Stimulated activated CD4-positive, alpha-beta T cell treated with anti-CD3 and anti-CD28 coated beads, Interleukin-4, amount 100 ng/mL, for 1 hour (primary cell): Measurements from ENCODE around the gene PPP1R3G.
"Not testable (repeated sequence)": the region's sequence is repeated elsewhere in the genome, so short reads cannot be mapped to it uniquely, and the experiment has no call there.

Source experiments
- DNase-seq: peaks from one replicate; pipeline ENCODE4 v3.0.0-alpha.2; 2020

The PPP1R3G gene

DNA sequence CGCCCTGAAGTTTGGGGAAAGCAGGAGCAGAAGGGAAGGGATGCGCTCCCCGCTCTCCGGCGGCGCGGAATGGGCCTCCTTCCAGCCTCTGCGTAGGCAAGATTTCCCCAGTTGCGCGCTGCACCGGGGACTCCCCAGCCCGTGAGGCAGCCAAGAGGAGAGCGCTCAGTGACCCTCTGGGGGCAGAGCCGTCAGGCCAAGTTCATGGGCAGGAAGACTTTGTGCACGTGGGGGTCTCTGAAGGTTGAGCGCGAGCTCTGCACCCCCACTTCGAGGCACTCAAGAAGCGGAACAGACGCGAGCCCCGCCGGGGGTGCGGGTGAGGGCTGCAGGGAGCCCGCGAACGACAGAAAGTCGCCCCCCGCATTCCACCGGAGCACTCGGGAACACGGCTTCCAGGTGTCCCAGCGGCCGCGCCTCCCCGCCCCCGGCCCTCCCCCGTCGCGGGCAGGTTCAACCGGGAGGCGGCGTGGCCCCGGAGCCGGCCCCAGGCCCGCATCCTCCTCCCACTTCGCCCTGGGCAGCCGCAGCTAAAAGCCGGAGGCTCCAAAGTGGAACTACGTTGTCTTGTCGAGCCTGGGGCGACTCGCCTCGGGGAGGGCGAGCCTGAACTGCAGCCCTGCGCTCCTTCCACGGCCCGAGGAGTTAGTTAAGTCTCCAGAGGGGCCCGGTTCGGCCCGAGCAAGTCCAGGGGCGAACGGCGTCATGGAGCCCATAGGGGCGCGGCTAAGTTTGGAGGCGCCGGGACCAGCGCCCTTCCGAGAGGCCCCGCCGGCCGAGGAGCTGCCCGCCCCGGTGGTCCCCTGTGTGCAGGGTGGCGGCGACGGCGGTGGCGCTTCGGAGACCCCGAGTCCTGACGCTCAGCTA is at the start of gene PPP1R3G:
PPP1R3G (plus strand) TSS at position 561 of the 867 bp plus-strand sequence; CDS start at position 706, 145 bp downstream.
- DNase-seq, result no peak

DNA sequence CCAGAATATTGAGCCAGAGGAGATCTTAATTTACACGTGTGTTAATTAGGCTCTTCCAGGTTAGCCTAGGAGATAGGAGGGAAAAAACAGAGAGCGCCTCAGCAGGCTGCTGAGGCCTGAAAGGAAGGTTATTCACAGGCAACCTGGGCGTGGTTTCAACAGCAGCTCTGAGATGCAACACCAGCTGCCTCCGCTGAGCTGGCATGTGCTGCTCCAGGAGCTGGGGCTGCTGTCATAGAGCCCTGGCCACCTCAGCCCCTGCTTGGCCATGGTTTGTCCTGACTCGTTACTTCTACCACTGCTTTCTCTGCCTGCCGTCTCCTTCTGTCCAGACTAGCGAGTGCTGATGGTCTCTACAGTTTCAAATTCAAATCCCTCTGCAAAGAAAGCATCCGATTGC is 48.9 kb upstream of the PPP1R3G start:
- no peak for DNase-seq

DNA sequence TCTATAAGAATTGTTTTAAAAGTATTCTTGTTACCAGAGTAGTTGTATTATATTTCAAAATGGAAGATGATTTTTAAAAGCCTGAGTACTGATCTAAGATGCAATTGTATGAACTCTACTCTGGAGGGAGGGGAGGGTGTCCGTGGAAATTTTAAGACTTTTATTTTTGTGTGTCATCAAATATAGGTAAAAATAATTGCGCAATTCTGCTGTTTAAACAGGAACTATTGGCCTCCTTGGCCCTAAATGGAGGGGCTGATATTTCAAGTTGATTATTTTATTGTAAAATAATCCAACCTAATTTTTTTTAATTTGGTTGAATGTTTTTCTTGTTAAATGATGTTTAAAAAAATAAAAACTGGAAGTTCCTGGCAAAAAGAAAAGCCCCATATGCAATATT is 43.2 kb upstream of the PPP1R3G start:
- no peak for DNase-seq

DNA sequence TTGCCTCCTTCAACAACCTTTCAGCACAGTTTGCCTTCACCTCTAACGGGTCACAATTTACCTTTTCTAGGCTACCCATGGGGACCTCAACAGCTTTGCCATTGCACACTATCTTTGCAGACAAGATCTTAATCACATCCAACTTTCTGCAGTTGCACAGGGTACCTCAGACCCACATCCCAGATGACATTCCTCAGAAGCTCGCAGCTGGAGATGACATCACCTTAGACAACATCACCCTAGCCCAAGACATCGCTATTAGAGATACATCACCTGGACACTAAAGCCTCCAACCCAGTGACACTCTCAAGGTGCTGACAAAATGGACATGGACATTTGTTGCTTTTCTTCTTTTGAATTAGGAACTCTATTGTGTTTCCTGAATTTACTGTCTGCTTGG is 42.7 kb upstream of the PPP1R3G start:
- no peak for DNase-seq

DNA sequence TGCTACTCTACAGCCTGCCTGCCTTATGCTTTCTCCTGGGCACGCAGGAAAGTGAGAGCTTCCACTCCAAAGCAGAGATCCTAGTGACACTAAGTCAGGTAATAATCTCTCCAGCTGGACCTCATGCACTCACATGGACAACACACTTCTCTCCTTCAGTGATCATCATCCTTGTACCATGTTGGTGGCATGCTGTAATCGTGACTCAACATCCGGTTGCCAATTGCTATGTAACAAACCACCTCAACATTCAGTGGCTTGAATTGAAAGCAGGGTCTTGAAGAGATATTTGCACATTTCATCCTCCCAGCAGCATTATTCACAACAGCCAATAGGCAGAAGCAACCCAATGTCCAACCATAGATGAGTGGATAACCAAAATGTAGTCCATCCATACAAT is 40.3 kb upstream of the PPP1R3G start:
- DNase-seq, result no peak

DNA sequence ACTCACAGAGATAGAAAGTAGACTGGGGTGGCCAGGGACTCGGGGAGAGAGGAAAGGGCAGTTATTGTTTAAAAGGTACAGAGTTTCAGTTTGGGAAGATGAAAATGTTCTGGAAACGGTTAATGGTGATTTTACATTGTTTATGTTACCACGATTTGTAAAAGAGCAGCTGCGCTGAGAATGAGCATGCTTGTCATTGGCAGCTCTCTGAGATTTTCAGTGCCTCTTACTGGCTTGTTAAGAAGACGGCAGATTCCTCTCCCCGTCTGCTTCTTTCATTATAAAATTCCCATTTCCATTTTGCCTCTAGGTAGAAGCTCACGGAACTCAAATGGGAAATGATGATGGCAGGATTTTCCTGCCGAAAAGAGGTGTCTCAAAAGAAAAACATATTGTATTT is 39.7 kb upstream of the PPP1R3G start:
- DNase-seq, result no peak

DNA sequence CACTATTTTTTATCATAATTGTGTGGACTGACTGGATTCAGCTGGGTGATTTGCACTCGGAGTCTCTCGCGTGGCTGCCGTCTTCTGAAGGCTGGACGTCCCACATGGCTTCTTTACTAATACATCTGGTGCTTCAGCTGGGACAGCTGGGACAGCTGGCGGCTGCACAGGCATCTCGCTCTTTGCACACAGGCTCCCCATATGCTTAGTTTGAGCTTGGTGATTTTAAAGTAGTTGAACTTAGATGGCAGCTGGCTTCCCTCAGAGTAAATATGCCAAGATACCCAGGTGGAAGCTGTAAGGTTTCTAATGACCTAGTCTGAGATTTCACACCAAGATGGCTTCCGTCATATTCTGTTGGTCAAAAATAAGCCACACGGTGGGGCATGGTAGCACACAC is 38.7 kb upstream of the PPP1R3G start:
- no peak for DNase-seq

DNA sequence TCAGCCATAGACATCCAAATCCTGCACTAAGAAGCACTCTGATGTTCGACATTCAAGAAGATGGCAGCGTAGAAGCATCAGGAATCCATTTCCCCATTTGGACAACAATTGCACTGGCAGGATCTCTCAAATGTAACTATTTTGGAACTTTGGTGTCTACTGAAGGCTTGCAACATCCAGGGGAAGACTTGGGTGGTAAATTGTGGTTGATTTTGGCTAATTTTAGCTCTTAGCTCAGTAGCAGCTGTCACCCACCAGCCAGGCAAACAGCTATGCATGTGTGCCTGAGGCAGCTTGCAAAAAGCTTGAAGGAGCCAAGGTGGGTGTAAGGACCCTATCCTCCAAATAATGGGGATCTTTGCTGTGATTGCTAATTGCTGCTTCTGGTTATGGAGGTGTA is 35.1 kb upstream of the PPP1R3G start:
- DNase-seq, result no peak

DNA sequence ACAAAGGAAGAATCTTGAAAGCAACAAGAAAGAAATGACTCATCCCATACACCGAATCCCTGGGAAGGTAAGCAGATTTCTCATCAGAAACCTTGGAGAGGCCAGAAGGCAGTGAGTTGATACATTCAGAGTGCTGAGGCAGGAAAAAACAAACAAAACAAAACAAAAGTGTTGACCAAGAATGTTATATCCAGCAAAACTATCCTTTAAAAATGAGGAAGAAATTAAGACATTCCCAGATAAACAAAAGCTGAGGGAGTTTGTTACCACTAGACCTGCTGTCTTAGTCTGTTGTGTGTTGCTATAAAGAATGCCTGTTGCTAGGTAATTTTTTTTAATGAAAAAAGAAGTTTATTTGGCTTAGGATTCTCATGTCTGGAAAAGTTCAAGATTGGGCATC is 33.7 kb upstream of the PPP1R3G start:
- no peak for DNase-seq

DNA sequence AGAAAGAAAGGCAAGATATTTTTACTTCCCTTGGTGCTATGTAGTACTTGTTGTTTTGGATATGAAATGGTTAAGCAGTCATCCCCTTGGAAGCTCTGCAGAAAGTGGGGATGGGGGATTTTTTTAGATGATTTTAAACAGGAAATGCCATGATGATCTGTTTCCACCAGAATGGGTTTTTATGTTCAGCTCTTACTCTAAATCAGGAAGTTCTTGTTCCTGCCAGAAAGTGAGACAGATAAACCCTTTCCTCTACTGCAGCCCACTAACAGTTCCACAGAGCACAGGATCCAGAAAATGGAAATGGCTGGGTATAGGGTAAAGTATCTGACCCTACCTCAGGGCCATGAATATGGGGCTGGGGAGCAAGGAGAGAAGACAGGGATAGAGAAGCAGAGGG is 32.1 kb upstream of the PPP1R3G start:
- DNase-seq, result no peak

DNA sequence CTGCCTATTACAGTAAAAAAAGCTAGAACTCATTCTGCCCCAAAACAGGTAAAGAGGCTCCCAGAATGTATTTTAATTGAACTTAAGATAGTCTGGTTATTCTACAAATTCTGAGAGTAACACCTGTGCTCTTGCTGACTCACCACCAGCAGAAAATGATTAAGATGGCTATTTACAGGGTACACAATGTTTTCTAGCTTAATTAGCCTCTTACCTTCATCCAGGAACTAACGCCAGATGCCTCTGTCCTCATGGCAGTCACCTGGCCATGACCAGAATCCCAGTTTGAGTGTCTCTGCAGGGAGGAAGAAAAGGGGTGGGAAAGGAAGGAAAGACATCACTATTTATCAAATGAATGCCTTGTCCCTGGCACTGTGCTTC is 31.3 kb upstream of the PPP1R3G start:
- DNase-seq, result no peak

DNA sequence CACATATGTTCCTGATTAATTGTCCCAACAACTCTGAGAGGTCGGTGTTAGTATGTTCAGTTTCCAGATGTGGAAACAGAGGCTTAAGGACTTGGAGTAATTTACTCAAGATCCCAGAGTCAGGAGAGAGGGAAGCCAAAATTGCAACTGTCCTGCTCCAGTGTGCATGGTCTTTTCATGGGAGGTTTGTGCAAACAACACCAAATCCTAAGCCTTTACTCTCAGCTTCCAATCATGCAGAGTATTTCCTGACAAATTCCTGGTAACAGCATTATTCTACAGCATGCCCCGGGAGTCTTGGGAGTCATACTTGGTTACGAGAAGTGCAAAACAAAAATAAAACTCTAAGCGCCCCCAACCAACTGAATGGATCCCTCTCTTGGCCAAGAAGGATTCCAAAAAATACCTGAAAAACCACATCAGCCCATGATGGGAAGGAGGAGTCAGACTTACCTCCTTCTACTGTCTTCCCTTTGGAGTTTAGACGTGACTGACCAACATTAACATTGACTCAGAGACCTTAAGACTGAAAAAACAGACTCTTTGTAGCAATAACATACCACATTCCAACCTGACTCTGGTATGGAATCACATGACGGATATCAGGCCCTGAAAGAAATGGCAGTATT is 30.8 kb upstream of the PPP1R3G start:
- no peak for DNase-seq

DNA sequence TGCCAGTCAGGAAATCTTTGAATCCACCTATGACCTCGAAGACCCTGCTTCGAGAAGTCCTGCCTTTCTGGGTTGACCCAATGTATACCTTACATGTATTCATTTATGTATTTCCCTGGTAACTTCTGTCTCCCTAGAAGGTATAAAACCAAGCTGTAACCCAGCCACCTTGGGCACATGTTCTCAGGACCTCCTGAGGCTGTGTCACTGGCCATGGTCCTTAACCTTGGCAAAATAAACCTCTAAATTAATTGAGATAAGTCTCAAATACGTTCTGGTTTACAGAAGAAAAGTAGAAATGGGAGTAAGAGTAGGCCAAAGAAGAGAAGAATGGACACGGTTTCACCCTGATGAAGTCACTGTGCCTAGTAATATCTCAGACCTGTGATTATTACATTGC is 30.0 kb upstream of the PPP1R3G start:
- no peak for DNase-seq

DNA sequence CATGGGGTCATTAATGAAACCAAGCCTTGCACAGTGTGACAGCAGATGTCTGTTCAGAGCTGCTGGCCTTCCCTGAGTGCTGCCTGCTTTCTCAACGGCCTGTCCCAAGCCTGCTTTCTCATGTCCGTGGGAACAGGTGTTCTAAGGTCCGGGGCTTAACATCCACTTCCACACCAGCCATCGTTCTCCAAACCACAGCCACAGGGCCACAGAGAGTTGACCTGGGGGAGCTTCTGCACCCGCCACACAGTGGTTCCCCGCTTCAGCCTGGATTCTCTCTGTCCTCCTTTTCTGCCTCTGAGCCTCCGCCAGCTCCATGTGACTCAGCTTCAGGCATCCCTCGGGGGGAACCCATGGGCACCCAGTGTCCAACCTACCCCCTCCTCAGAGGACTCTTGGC is 26.9 kb upstream of the PPP1R3G start:
- DNase-seq, result no peak

DNA sequence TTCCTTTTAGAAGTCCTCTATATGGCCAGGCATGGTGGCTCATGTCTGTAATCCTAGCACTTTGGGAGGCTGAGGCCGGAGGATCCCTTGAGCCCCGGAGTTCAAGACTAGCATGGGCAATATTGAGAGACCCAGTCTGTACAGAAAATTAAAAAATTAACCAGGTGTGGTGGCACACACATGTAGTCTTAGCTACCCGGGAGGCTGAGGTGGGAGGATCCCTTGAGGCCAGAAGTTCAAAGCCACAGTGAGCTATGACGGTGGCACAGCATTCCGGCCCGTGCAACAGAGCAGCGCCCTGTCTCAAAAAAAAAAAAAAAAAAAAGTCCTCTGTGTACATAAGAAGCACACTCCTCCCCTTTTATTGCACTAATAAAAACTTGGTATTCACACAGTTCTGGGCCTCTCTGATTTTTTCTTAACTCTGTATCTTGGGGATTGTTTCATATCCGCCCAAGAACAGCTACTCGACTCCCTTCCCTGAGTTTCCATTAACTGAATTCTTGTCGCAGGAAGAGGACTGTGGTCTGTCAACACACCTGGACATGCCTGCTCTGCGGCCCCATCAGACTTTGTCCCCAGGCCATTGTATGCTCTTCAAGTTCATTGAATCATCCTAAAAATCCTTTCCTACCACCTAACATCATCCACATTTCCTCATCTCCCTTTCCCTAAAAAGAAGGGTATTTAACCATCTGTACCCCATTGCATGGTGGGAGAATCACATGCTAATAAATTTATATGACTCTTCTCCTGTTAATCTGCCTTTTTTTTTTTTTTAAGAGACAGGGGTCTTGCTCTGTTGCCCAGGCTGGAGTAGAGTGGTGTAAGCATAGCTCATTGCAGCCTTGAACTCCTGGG is 25.9 kb upstream of the PPP1R3G start:
- DNase-seq, result no peak

DNA sequence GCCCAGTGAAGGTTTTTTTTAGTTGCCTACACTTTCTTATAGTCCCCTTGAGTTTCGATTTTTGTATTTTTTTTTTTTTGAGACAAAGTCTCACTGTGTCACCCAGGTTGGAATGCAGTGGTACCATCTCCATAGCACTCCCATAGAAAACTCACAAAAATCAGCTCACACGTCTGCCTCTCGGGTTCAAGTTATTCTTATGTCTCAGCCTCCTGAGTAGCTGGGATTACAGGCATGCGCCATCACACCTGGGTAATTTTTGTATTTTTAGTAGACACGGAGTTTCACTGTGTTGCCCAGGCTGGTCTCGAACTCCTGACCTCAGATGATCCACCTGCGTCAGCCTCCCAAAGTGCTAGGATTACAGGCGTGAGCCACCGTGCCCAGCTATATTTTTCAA is 24.7 kb upstream of the PPP1R3G start:
- not testable (repeated sequence) for DNase-seq

DNA sequence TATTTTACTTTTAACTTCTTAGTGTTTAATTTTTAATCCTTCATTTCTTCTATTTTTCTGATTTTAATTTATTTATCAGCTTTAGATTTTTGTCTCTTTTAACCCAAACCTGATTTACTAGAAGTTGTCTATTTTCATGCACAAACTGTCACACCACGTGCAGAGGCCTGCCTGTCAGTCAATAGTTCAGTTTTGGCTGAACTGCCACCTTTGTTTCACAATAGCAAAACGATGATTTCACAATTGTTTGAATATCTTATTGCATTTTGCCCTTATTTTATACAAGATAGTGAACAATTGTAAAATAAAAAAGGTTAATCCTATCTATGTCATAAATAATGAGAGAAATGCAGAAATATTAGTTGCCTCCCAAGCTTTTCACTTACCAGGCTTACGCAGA is 24.0 kb upstream of the PPP1R3G start:
- DNase-seq, result no peak

DNA sequence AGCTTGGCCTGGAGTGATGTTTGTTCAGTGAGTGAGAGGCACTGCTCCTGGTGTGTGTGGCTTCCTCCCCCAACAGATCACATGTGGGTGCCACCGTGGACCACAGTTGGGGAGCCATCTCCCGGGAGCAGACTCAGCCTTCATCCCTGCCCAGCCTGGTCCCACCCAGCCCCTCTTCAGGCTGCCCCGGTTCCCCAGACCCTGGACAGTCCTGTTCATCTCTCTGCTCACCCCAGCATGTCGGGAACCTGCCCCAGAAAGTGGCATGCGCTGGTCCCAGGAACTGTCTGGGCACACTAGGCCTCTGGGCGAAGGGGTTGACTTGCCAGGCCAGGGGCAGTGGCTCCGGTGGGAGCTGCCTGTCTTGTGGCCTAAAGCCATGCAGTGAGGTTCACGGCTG is 21.5 kb upstream of the PPP1R3G start:
- no peak for DNase-seq

DNA sequence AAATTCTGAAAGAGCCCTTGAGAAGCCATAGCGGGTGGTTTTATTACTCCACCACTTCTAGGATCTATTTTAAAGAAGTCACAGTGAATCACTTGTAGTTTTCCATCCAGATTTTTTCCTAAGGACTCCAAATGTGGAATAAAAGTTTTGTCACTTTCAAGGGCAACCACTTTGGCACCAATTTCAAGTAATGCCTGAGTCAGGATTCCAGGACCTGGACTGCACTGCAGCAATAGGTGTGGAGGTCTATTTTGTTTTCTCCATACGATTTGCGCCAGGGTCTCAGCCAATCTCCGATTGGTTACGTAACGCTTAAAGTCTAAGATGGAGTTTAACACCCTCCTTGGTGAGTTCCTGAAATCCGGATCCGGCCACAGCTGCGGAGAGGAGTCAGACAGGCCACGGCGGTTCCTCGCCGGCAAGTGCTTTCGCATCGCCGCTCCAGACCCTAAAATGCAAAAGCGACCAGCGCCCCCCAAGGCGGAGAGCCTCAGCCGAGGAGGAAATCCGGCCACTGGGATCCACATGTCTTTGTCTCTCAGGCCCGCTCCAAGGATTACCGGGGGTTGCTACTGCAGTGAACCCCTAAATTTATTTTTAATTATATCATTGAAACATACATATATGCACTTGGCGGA is 18.6 kb upstream of the PPP1R3G start:
- DNase-seq, result no peak

DNA sequence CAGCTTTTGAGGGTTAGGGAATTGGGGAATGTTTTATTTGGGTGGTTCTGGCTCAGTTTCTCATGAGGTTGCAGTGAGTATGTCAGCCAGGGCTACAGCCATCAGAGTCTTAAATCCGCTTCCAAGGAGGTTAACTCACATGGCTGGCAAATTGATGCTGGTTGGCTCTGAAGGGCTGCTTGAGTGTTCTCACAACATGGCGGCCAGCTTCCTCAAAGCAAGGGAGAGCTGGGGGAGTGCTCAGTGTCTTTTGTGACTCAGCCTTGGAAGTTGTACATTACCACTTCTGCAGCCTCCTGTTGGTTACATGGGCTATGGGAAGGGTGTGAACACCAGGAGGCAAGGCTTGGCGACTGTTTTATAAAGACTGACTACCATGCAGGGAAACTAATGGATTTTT is 17.8 kb upstream of the PPP1R3G start:
- no peak for DNase-seq

DNA sequence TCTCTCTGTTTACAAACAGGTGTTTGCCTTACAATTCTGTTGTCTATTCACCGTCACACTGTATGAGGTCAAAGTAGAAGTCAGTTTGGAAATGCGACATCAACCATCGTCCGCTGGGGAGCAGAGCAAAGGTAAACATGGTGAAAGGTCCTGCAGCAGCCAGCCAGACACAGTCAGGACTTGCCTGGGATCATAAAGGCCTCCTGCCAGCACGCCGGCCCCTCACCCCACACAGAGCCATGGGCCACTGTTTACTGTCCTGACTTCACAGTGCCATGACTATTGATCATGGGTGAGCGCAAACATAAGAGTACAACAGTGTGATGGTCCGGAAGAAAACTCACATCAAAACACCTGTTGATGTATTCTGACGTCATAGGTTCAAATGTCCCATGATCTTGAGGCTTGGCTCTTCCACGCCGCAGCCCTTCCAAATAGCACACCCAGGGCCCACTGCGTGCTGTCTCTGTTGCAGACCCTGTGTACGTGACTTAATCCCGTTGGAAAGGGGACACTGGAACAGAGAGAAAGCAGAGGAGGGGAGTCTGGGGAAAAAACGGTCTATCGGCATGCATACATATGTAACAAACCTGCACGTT is 16.9 kb upstream of the PPP1R3G start:
- no peak for DNase-seq

DNA sequence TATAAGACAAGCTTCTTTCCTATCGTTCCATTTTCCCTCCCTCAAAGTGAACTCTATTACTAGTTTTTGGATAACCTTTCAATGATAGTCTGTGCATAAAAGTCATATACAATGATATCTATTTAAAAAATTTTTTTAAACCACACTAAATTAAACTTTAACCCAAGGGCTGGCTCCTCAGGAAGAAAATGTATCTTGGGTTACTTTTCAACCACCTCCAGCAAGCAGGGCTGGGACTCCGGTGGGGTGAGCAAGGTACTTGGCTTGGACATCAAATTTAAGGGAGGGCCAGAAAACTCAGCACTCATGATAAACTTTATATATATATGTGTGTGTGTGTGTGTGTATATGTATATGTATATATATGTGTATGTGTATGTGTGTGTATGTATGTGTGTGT is 13.9 kb upstream of the PPP1R3G start:
- no peak for DNase-seq

DNA sequence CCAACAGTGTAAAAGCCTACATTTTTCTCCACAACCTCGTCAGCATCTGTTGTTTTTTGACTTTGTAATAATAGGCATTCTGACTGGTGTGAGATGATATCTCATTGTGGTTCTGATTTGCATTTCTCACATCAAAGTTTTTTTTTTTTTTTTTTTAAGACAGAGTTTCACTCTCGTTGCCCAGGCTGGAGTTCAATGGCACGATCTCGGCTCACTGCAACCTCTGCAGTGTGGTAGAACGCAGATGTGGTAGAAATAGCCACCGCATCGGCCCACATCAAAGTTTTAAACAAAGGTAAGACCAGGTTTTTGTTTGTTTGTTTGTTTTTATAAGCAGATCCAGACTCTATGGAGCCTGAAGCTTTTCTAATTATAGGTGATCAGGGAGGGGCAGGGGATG is 12.7 kb upstream of the PPP1R3G start:
- DNase-seq, result no peak
